Breast epithelium (tissue), 3 donors: ENCODE results near the gene TMEM167B.
"Not testable (repeated sequence)": the region's sequence is repeated elsewhere in the genome, so short reads cannot be mapped to it uniquely, and the experiment has no call there.

ENCODE experiments used
- POLR2A ChIP-seq: fragments of 450-650 bp; IDR thresholded peaks from one replicate; pipeline ENCODE4 v1.6.1; 2016; ENCODE audit warnings: antibody characterized with exemption, mild to moderate bottlenecking, moderate library complexity
- TF ChIP-seq, protein P1 (sequence below), 3 donors: fragments of 450-650 bp; IDR thresholded peaks; one replicate each; pipeline ENCODE4 v1.5.1; 2016 to 2017; ENCODE audit warnings: antibody characterized with exemption in 3 of 3, mild to moderate bottlenecking in 3 of 3, moderate library complexity in 3 of 3

DNA sequence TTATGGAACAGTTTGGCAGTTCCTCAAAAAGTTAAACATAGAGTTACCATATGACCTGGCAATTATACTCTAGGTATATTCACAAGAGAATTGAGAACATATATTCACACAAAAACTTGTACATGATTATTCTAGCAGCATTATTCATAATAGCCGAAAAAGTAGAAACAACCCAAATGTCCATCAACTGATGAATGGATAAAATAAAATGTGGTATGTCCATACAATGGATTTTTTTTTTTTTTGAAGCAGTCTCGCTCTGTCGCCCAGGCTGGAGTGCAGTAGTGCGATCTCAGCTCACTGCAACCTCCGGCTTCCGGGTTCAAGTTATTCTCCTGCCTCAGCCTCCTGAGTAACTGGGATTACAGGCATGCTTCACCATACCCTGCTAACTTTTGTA is 52.2 kb downstream of the TMEM167B start:
- TF ChIP-seq, protein P1, sequence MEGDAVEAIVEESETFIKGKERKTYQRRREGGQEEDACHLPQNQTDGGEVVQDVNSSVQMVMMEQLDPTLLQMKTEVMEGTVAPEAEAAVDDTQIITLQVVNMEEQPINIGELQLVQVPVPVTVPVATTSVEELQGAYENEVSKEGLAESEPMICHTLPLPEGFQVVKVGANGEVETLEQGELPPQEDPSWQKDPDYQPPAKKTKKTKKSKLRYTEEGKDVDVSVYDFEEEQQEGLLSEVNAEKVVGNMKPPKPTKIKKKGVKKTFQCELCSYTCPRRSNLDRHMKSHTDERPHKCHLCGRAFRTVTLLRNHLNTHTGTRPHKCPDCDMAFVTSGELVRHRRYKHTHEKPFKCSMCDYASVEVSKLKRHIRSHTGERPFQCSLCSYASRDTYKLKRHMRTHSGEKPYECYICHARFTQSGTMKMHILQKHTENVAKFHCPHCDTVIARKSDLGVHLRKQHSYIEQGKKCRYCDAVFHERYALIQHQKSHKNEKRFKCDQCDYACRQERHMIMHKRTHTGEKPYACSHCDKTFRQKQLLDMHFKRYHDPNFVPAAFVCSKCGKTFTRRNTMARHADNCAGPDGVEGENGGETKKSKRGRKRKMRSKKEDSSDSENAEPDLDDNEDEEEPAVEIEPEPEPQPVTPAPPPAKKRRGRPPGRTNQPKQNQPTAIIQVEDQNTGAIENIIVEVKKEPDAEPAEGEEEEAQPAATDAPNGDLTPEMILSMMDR (IDR thresholded peaks at IDR 0.05) = not testable (repeated sequence)
- TF ChIP-seq POLR2A = not testable (repeated sequence)
